Measurements from ENCODE around the gene SORCS3. TPM values are rescaled to one million over a fixed set of nuclear protein-coding genes. Genes with fewer than 3 reads are reported as not detected.

SORCS3 gene
- total RNA-seq, 2 experiments from 2014 or later: 1.7 to 2.1 TPM

GRCh38 chr10:105237685-105238084, 596.6 kb downstream of the SORCS3 start:
- intact Hi-C loops (cut with DNase I, micrococcal nuclease): no loop called here
- POLR2A ChIA-PET: no interaction called here

GRCh38 chr10:105239311-105240219, 598.5 kb downstream of the SORCS3 start:
- H3K27me3 ChIP-seq (ENCODE audit: control insufficient read depth in 1 of 2, insufficient read depth in 2 of 2, low read length in 2 of 2): no peaks in the 10 kb centered on the region
- Mint-ChIP-seq H3K4me3 (no peak overlapping the region), H3K36me3 (ENCODE audit: low read depth) (peaks cover 11% of the 10 kb centered on the region), H3K9me3 (peaks cover 5% of the 10 kb centered on the region), H3K4me1 (ENCODE audit: low read depth) (no peaks in the 10 kb centered on the region), H3K27ac (no peak overlapping the region), H3K27me3 (no peaks in the 10 kb centered on the region)
- H3K4me1 ChIP-seq (ENCODE audit: insufficient read depth, low read length): no peaks in the 10 kb centered on the region
- no peak for DNase-seq
- intact Hi-C loops (cut with DNase I, micrococcal nuclease): no loop called here
- ChIA-PET POLR2A (no interaction called here), CTCF (no interaction called here)
- no peak for TF ChIP-seq CTCF (IDR thresholded peaks at IDR 0.05)
- peaks cover 0 to 5% of the 10 kb centered on the region in 2 experiments for H3K9me3 ChIP-seq (ENCODE audit: control insufficient read depth in 1 of 2, insufficient read depth in 1 of 2, low read length in 2 of 2)
- H3K27ac ChIP-seq (ENCODE audit: low read depth in 1 of 2, low read length in 2 of 2): no peak overlapping the region
- H3K36me3 ChIP-seq (ENCODE audit: insufficient read depth, low read length): no peaks in the 10 kb centered on the region
- no peak for ATAC-seq (ENCODE audit: poor library complexity)
- no peak overlapping the region for H3K4me3 ChIP-seq (ENCODE audit: low read length)

More at GRCh38 chr10:105237685-105238084, 596.6 kb downstream of the SORCS3 start:
- Mint-ChIP-seq H3K27me3 (no peaks in the 10 kb centered on the region), H3K4me1 (ENCODE audit: low read depth) (no peaks in the 10 kb centered on the region), H3K36me3 (ENCODE audit: low read depth) (peaks cover 26% of the 10 kb centered on the region), H3K9me3 (peaks cover 7% of the 10 kb centered on the region), H3K27ac (no peak overlapping the region), H3K4me3 (no peak overlapping the region)
- Histone ChIP-seq H3K9me3 (ENCODE audit: control insufficient read depth in 1 of 2, insufficient read depth in 1 of 2, low read length in 2 of 2) (peaks cover 0 to 5% of the 10 kb centered on the region in 2 experiments), H3K27me3 (ENCODE audit: control insufficient read depth in 1 of 2, insufficient read depth in 2 of 2, low read length in 2 of 2) (no peaks in the 10 kb centered on the region), H3K4me1 (ENCODE audit: insufficient read depth, low read length) (no peaks in the 10 kb centered on the region), H3K4me3 (ENCODE audit: low read length) (no peak overlapping the region), H3K36me3 (ENCODE audit: insufficient read depth, low read length) (no peaks in the 10 kb centered on the region), H3K27ac (ENCODE audit: low read depth in 1 of 2, low read length in 2 of 2) (no peak overlapping the region)
- ATAC-seq (ENCODE audit: poor library complexity) (no peak), DNase-seq (no peak)
- CTCF ChIA-PET: no interaction called here
- no peak for TF ChIP-seq CTCF (IDR thresholded peaks at IDR 0.05)

GRCh38 chr10:105241254-105241653, 600.2 kb downstream of the SORCS3 start:
- ChIA-PET POLR2A (no interaction called here), CTCF (no interaction called here)
- no peak for TF ChIP-seq CTCF (IDR thresholded peaks at IDR 0.05)
- ATAC-seq (ENCODE audit: poor library complexity) (no peak), DNase-seq (no peak)
- Mint-ChIP-seq H3K27me3 (no peaks in the 10 kb centered on the region), H3K4me3 (no peak overlapping the region), H3K36me3 (ENCODE audit: low read depth) (peaks cover 4% of the 10 kb centered on the region), H3K27ac (no peak overlapping the region), H3K9me3 (no peaks in the 10 kb centered on the region), H3K4me1 (ENCODE audit: low read depth) (no peaks in the 10 kb centered on the region)
- Histone ChIP-seq H3K27ac (ENCODE audit: low read depth in 1 of 2, low read length in 2 of 2) (no peak overlapping the region), H3K27me3 (ENCODE audit: control insufficient read depth in 1 of 2, insufficient read depth in 2 of 2, low read length in 2 of 2) (no peaks in the 10 kb centered on the region), H3K36me3 (ENCODE audit: insufficient read depth, low read length) (no peaks in the 10 kb centered on the region), H3K4me1 (ENCODE audit: insufficient read depth, low read length) (no peaks in the 10 kb centered on the region), H3K9me3 (ENCODE audit: control insufficient read depth in 1 of 2, insufficient read depth in 1 of 2, low read length in 2 of 2) (peaks cover 0 to 5% of the 10 kb centered on the region in 2 experiments), H3K4me3 (ENCODE audit: low read length) (no peak overlapping the region)
- intact Hi-C loops (cut with DNase I, micrococcal nuclease): no loop called here
